Measurements from ENCODE around the gene PPIF. TPM values are rescaled to one million over a fixed set of nuclear protein-coding genes. Genes with fewer than 3 reads are reported as not detected.

Gene PPIF
- total and polyA plus RNA-seq, 2 of the 13 experiments (the other 11 are each of a cell fraction or from before 2014, with no cell fraction given), result 147 to 157 TPM

DNA sequence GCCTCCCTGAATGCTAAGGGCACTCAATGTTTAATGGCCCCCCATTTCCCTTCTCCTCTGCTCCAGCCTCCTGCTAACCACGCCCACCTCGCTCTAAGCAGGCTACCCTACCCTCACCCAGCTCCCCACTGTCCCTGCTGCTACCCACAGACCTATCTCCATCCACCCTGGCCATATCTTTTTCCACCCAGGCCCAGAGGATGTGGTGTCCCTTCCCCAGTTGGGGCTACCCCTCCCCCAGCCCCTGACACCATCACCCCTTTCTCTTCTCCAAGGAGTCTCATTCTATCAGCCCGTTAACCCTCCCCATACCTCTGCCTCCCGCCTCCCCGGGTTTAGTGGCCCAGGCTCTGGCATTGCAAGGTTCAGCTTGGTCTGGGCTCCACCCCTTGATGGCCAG is 28.9 kb upstream of the PPIF start (continued):
- TF ChIP-seq, protein P1, sequence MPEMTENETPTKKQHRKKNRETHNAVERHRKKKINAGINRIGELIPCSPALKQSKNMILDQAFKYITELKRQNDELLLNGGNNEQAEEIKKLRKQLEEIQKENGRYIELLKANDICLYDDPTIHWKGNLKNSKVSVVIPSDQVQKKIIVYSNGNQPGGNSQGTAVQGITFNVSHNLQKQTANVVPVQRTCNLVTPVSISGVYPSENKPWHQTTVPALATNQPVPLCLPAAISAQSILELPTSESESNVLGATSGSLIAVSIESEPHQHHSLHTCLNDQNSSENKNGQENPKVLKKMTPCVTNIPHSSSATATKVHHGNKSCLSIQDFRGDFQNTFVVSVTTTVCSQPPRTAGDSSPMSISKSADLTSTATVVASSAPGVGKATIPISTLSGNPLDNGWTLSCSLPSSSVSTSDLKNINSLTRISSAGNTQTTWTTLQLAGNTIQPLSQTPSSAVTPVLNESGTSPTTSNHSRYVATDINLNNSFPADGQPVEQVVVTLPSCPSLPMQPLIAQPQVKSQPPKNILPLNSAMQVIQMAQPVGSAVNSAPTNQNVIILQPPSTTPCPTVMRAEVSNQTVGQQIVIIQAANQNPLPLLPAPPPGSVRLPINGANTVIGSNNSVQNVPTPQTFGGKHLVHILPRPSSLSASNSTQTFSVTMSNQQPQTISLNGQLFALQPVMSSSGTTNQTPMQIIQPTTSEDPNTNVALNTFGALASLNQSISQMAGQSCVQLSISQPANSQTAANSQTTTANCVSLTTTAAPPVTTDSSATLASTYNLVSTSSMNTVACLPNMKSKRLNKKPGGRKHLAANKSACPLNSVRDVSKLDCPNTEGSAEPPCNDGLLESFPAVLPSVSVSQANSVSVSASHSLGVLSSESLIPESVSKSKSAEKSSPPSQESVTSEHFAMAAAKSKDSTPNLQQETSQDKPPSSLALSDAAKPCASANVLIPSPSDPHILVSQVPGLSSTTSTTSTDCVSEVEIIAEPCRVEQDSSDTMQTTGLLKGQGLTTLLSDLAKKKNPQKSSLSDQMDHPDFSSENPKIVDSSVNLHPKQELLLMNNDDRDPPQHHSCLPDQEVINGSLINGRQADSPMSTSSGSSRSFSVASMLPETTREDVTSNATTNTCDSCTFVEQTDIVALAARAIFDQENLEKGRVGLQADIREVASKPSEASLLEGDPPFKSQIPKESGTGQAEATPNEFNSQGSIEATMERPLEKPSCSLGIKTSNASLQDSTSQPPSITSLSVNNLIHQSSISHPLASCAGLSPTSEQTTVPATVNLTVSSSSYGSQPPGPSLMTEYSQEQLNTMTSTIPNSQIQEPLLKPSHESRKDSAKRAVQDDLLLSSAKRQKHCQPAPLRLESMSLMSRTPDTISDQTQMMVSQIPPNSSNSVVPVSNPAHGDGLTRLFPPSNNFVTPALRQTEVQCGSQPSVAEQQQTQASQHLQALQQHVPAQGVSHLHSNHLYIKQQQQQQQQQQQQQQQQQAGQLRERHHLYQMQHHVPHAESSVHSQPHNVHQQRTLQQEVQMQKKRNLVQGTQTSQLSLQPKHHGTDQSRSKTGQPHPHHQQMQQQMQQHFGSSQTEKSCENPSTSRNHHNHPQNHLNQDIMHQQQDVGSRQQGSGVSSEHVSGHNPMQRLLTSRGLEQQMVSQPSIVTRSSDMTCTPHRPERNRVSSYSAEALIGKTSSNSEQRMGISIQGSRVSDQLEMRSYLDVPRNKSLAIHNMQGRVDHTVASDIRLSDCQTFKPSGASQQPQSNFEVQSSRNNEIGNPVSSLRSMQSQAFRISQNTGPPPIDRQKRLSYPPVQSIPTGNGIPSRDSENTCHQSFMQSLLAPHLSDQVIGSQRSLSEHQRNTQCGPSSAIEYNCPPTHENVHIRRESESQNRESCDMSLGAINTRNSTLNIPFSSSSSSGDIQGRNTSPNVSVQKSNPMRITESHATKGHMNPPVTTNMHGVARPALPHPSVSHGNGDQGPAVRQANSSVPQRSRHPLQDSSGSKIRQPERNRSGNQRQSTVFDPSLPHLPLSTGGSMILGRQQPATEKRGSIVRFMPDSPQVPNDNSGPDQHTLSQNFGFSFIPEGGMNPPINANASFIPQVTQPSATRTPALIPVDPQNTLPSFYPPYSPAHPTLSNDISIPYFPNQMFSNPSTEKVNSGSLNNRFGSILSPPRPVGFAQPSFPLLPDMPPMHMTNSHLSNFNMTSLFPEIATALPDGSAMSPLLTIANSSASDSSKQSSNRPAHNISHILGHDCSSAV (CRISPR knock-in tag; IDR thresholded peaks at IDR 0.05; ENCODE audit: borderline replicate concordance), result no peak
- TF ChIP-seq KAT7 (CRISPR knock-in tag; IDR thresholded peaks at IDR 0.05; ENCODE audit: borderline replicate concordance), result no peak
- no peak for TF ChIP-seq SYNCRIP (IDR thresholded peaks at IDR 0.05; ENCODE audit: insufficient read depth, low read depth, low read length)
- TF ChIP-seq GATAD1 (CRISPR knock-in tag; IDR thresholded peaks at IDR 0.05), result no peak
- no peak for TF ChIP-seq YY1 (IDR thresholded peaks at IDR 0.05; ENCODE audit: insufficient read depth, insufficient replicate concordance, low read depth, low read length)
- TF ChIP-seq, protein P2, sequence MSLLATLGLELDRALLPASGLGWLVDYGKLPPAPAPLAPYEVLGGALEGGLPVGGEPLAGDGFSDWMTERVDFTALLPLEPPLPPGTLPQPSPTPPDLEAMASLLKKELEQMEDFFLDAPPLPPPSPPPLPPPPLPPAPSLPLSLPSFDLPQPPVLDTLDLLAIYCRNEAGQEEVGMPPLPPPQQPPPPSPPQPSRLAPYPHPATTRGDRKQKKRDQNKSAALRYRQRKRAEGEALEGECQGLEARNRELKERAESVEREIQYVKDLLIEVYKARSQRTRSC (CRISPR knock-in tag; IDR thresholded peaks at IDR 0.05; ENCODE audit: low read depth), result no peak
- TF ChIP-seq ADNP (CRISPR knock-in tag; IDR thresholded peaks at IDR 0.05), result no peak
- no peak for TF ChIP-seq FOSL1 (CRISPR knock-in tag; IDR thresholded peaks at IDR 0.05; ENCODE audit: borderline replicate concordance)
- no peak for TF ChIP-seq MTA3 (CRISPR knock-in tag; IDR thresholded peaks at IDR 0.05)

Data from HepG2 (cell line).